Stomach (tissue), 9 donors: ENCODE results near the gene SLC22A15. TPM values are rescaled to one million over a fixed set of nuclear protein-coding genes. Genes with fewer than 3 reads are reported as not detected.

Experiments used
- DNase-seq, 2 donors: peaks; one replicate each; pipeline versions ENCODE4 v3.0.0 to v3.0.0-alpha.2; 2013 to 2019
- H3K27ac ChIP-seq, 5 donors: fragments of 200-600 bp in 4 of 5; sonication (generic) in 4 of 5; one replicate each; pipeline ENCODE4 v1.5.1; 2013 to 2019; ENCODE audit warnings: mild to moderate bottlenecking in 1 of 5, moderate library complexity in 1 of 5
- H3K27me3 ChIP-seq, 3 donors: fragments of 200-600 bp; sonication (generic); one replicate each; pipeline ENCODE4 v1.5.1; 2017 to 2019; ENCODE audit warnings: mixed run types in 1 of 3
- H3K36me3 ChIP-seq, 4 donors: fragments of 200-600 bp; sonication (generic); 1 replicate in 3 of 4; 2 replicates in 1 of 4; pipeline ENCODE4 v1.5.1; 2016 to 2019
- H3K4me1 ChIP-seq, 4 donors: fragments of 200-600 bp; sonication (generic); one replicate each; pipeline ENCODE4 v1.5.1; 2016 to 2019
- H3K4me3 ChIP-seq, 4 donors: fragments of 200-600 bp; sonication (generic) in 3 of 4; one replicate each; pipeline ENCODE4 v1.5.1; 2016 to 2019; ENCODE audit warnings: mild to moderate bottlenecking in 1 of 4
- H3K9me3 ChIP-seq, 4 donors: fragments of 200-600 bp; sonication (generic); one replicate each; pipeline ENCODE4 v1.5.1; 2016 to 2019
- CTCF ChIP-seq, 7 experiments: fragments of 450-650 bp in 4 of 7; fragments of 200-600 bp in 3 of 7; sonication (generic) in 3 of 7; IDR thresholded peaks; one replicate each; pipeline ENCODE4 v1.5.1; 2016 to 2019; ENCODE audit warnings: antibody characterized with exemption in 7 of 7, control low read depth in 2 of 7, mild to moderate bottlenecking in 1 of 7
- EP300 ChIP-seq: sonication (generic); formaldehyde crosslinking; IDR thresholded peaks from one replicate; pipeline ENCODE4 v1.6.1; 2017; ENCODE audit warnings: antibody characterized with exemption
- POLR2A ChIP-seq, 4 donors: fragments of 450-650 bp; IDR thresholded peaks; one replicate each; pipeline ENCODE4 v1.6.1; 2016; ENCODE audit warnings: antibody characterized with exemption in 4 of 4, control low read depth in 2 of 4, mild to moderate bottlenecking in 1 of 4, moderate library complexity in 1 of 4
- POLR2AphosphoS5 ChIP-seq, 3 donors: sonication (generic); formaldehyde crosslinking; IDR thresholded peaks; one replicate each; pipeline ENCODE4 v1.6.1; 2016; ENCODE audit warnings: antibody characterized with exemption in 3 of 3
- WGBS, 5 donors: extraction: QIAGEN DNeasy Blood & Tissue Kit in 3 of 5; methylation state at CpG; one replicate each; pipeline versions ENCODE4 v1.1.5 to v1.1.7; 2013 to 2018; 5-methylcytosine and 5-hydroxymethylcytosine counted together
- intact Hi-C: fragments of 100-400 bp; cut with DNase I; formaldehyde crosslinking; loops from one replicate; pipeline ENCODE4 v1.15.1; 2023; ENCODE audit warnings: low total_unique reads
- polyA plus RNA-seq, 3 donors: library from polyadenylated mRNA; stranded (reverse); fragments of 200-250 nt; gene quantifications; one replicate each; pipeline ENCODE4 v1.2.3, GENCODE V29; 2013
- total RNA-seq, 5 donors: library from RNA; depleted of rRNA; stranded (reverse); fragments of >200 nt; gene quantifications; one replicate each; pipeline versions ENCODE4 v1.1.0 to v1.2.3, GENCODE V29; 2014 to 2016
- donor health status: healthy with polysubstance abuse.
- donor health status: Bipolar disorder and iron deficiency.
- donor health status: healthy.

The SLC22A15 gene
- total and polyA plus RNA-seq, 8 donors, result 0.29 to 9.8 (median 3.3) TPM

GRCh38 chr1:116020668-116021272 lies 44.5 kb downstream of the SLC22A15 start:
- Histone ChIP-seq H3K27ac (no peak overlapping the region), H3K36me3 (peaks cover 0 to 24% (median 11%) of the 10 kb centered on the region in 4 donors), H3K4me1 (no peaks in the 10 kb centered on the region), H3K27me3 (no peaks in the 10 kb centered on the region), H3K4me3 (no peak overlapping the region), H3K9me3 (no peaks in the 10 kb centered on the region)
- peak; percentile 57 to 76 for DNase-seq
- intact Hi-C loops, result no loop called here
- WGBS, 5 donors, result 49 to 63% (median 53%) methylated on average over 5 of the region's 5 CpGs
- TF ChIP-seq POLR2A (IDR thresholded peaks at IDR 0.05) (no peak), CTCF (IDR thresholded peaks at IDR 0.05) (peak in 5 of 7 experiments; percentile 17 to 57 (median 36))

GRCh38 chr1:116024626-116025025 lies 48.3 kb downstream of the SLC22A15 start:
- intact Hi-C loops, result no loop called here
- TF ChIP-seq EP300 (no peak), CTCF (IDR thresholded peaks at IDR 0.05) (no peak), POLR2AphosphoS5 (IDR thresholded peaks at IDR 0.05) (no peak), POLR2A (IDR thresholded peaks at IDR 0.05) (no peak)
- no peak overlapping the region for H3K4me3 ChIP-seq
- H3K27me3 ChIP-seq, result no peaks in the 10 kb centered on the region
- no peak for DNase-seq
- WGBS, 5 donors, result 28 to 62% (median 60%) methylated on average over 3 of the region's 3 CpGs
- H3K27ac ChIP-seq, result no peak overlapping the region
- H3K9me3 ChIP-seq, result no peaks in the 10 kb centered on the region
- H3K36me3 ChIP-seq, result peaks cover 0 to 37% (median 22%) of the 10 kb centered on the region in 4 donors
- no peaks in the 10 kb centered on the region for H3K4me1 ChIP-seq

- intact Hi-C loops, result no loop called here
- H3K27me3 ChIP-seq, result no peaks in the 10 kb centered on the region
- H3K4me1 ChIP-seq, result no peaks in the 10 kb centered on the region
- WGBS, 5 donors, result 91 to 99% (median 92%) methylated on average over 4 of the region's 4 CpGs
- H3K27ac ChIP-seq, result no peak overlapping the region
- TF ChIP-seq POLR2AphosphoS5 (IDR thresholded peaks at IDR 0.05) (no peak), POLR2A (IDR thresholded peaks at IDR 0.05) (no peak), CTCF (IDR thresholded peaks at IDR 0.05) (no peak), EP300 (no peak)
- H3K36me3 ChIP-seq, result peaks cover 2 to 38% (median 23%) of the 10 kb centered on the region in 4 donors
- H3K4me3 ChIP-seq, result no peak overlapping the region
- DNase-seq, result no peak
- H3K9me3 ChIP-seq, result no peaks in the 10 kb centered on the region
Observed at GRCh38 chr1:116026631-116027030, 50.3 kb downstream of the SLC22A15 start.

- TF ChIP-seq EP300, result no peak
- no peak for TF ChIP-seq CTCF (IDR thresholded peaks at IDR 0.05)
- TF ChIP-seq POLR2AphosphoS5 (IDR thresholded peaks at IDR 0.05), result no peak
- TF ChIP-seq POLR2A (IDR thresholded peaks at IDR 0.05), result no peak
- no peak overlapping the region for H3K4me3 ChIP-seq
- peaks cover 6 to 80% (median 54%) of the 10 kb centered on the region in 4 donors for H3K36me3 ChIP-seq
- H3K9me3 ChIP-seq, result no peaks in the 10 kb centered on the region
- DNase-seq, result no peak
- no peaks in the 10 kb centered on the region for H3K4me1 ChIP-seq
- no peak overlapping the region for H3K27ac ChIP-seq
- 78 to 87% (median 85%) methylated on average over 13 of the region's 13 CpGs for WGBS, 5 donors
- H3K27me3 ChIP-seq, result no peaks in the 10 kb centered on the region
- intact Hi-C loops, result no loop called here
Observed at GRCh38 chr1:116031302-116031835, 55.1 kb downstream of the SLC22A15 start.
